Left lung (tissue), 10 donors: ENCODE measurements around the gene C16orf95. TPM values are rescaled to one million over a fixed set of nuclear protein-coding genes. Genes with fewer than 3 reads are reported as not detected.

ENCODE experiments used
- ATAC-seq: fragments of 200-7000 bp; cut with Tn5 transposase; one replicate; pipeline ENCODE4 v1.9.1; 2020; ENCODE audit warnings: moderate library complexity
- DNase-seq, 4 donors: peaks; one replicate each; pipeline ENCODE4 v3.0.0-alpha.2; 2013 to 2020
- H3K27ac ChIP-seq, 2 donors: fragments of 200-600 bp; sonication (generic) in 1 of 2; one replicate each; pipeline versions ENCODE4 v1.5.0 to v1.8.0; 2020 to 2021
- H3K27me3 ChIP-seq, 2 donors: fragments of 200-600 bp; sonication (generic) in 1 of 2; one replicate each; pipeline versions ENCODE4 v1.5.0 to v1.8.0; 2020 to 2021
- H3K36me3 ChIP-seq, 2 donors: fragments of 200-600 bp; sonication (generic) in 1 of 2; one replicate each; pipeline versions ENCODE4 v1.5.0 to v1.8.0; 2020 to 2021
- H3K4me1 ChIP-seq, 2 donors: fragments of 200-600 bp; one replicate each; pipeline ENCODE4 v1.8.0; 2021
- H3K4me3 ChIP-seq, 2 donors: fragments of 200-600 bp; sonication (generic) in 1 of 2; one replicate each; pipeline versions ENCODE4 v1.5.0 to v1.8.0; 2020 to 2021; ENCODE audit warnings: mild to moderate bottlenecking in 1 of 2
- H3K9me3 ChIP-seq, 2 donors: fragments of 200-600 bp; sonication (generic) in 1 of 2; one replicate each; pipeline versions ENCODE4 v1.5.0 to v1.8.0; 2020 to 2021
- intact Hi-C, 2 donors: fragments of 100-400 bp; cut with DNase I; formaldehyde crosslinking; loops; one replicate each; pipeline versions ENCODE4 v1.11.2 to v1.14.2; 2022
- polyA plus RNA-seq, 6 donors: library from polyadenylated mRNA; unstranded; fragments of 120-200 nt; gene quantifications; one replicate each; pipeline ENCODE4 v1.2.1, GENCODE V29; 2013; ENCODE audit not compliant: insufficient read length in 6 of 6
- total RNA-seq, 2 donors: library from RNA; stranded (reverse); fragmentation: NEBNext Ultra II Directional; extraction: Animal tissue kit (Norgen Biotek cat#: 25700); gene quantifications; one replicate each; pipeline ENCODE4 v1.2.1, GENCODE V29; 2021
- TF ChIP-seq, protein P1 (sequence below), 2 donors: fragments of 200-600 bp; sonication (generic) in 1 of 2; IDR thresholded peaks; one replicate each; pipeline versions ENCODE4 v1.5.0 to v1.8.0; 2021; ENCODE audit warnings: antibody characterized with exemption in 2 of 2
- donor health status: DM: no; HTN: yes; CAD: no.
- donor health status: DM: no; HTN: no; CAD: no.

The C16orf95 gene
- total and polyA plus RNA-seq, 8 donors: 2.3 to 6.7 (median 3.6) TPM

DNA sequence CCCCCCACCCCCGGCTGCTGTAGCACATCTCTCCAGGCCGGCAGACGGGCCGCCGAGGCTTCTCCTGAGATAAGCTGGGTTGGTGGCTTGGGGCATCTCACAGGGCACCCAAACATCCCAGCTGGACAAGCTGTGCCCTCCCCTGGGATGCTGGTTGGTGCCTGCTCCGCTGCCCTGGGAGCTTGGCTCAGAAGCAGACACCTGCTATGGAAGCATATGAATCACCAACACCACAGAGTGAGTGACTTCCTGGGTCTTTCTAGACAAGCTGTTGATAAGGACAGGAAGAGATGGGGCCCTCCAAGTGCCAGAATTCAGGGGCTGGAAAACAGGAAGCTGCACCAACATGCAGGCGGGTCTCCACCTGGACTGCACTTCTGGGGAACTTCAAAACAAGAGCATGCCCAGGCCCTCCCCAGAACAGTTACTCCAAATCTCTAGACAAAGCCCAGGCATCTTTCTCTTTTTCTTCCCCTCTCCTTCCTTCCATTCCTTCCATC lies 13.7 kb downstream of the C16orf95 start:
- no peaks in the 10 kb centered on the region for H3K27me3 ChIP-seq
- H3K27ac ChIP-seq: no peak overlapping the region
- H3K4me1 ChIP-seq: no peaks in the 10 kb centered on the region
- no peak overlapping the region for H3K4me3 ChIP-seq
- intact Hi-C loops: no loop called here
- no peaks in the 10 kb centered on the region for H3K36me3 ChIP-seq
- peaks cover 0 to 6% of the 10 kb centered on the region in 2 donors for H3K9me3 ChIP-seq
- TF ChIP-seq, protein P1, sequence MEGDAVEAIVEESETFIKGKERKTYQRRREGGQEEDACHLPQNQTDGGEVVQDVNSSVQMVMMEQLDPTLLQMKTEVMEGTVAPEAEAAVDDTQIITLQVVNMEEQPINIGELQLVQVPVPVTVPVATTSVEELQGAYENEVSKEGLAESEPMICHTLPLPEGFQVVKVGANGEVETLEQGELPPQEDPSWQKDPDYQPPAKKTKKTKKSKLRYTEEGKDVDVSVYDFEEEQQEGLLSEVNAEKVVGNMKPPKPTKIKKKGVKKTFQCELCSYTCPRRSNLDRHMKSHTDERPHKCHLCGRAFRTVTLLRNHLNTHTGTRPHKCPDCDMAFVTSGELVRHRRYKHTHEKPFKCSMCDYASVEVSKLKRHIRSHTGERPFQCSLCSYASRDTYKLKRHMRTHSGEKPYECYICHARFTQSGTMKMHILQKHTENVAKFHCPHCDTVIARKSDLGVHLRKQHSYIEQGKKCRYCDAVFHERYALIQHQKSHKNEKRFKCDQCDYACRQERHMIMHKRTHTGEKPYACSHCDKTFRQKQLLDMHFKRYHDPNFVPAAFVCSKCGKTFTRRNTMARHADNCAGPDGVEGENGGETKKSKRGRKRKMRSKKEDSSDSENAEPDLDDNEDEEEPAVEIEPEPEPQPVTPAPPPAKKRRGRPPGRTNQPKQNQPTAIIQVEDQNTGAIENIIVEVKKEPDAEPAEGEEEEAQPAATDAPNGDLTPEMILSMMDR (IDR thresholded peaks at IDR 0.05): no peak
- ATAC-seq (no peak), DNase-seq (peak in 1 of 4 donors; percentile 75)

DNA sequence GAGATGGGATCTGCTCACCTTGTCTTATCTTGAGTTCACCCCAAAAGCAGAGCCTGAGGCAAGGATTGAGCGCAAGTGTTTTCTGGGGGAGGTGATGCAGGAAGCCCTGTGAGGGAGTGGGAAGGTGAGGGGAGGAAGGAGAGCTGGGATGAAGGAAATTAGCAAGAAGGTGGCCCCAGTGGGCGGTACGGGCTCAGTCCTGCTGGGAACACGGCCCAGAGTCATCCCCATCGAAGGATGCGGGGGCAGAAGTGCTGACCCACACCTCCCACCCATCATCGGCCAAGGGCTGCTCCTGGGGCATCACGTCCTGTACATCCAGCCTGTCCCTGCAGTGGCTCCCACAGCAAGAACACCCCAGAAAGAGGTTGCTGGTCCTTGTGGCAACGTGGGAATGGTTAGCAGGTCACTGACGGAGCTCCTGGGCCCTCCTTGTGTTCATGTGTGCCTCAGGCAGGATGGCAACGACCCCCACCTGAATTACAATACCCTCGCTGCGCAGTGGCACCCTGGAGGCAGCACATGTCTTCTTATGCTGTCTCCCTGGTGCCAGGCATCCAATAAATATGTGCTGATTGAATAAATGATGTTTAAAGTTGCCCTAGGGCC lies 18.2 kb downstream of the C16orf95 start:
- no peak for DNase-seq
- Histone ChIP-seq H3K36me3 (no peaks in the 10 kb centered on the region), H3K4me3 (no peak overlapping the region), H3K27ac (no peak overlapping the region), H3K9me3 (no peaks in the 10 kb centered on the region), H3K27me3 (no peaks in the 10 kb centered on the region), H3K4me1 (no peaks in the 10 kb centered on the region)
- TF ChIP-seq, protein P1 (IDR thresholded peaks at IDR 0.05): no peak
- ATAC-seq: no peak
- intact Hi-C loops: no loop called here

DNA sequence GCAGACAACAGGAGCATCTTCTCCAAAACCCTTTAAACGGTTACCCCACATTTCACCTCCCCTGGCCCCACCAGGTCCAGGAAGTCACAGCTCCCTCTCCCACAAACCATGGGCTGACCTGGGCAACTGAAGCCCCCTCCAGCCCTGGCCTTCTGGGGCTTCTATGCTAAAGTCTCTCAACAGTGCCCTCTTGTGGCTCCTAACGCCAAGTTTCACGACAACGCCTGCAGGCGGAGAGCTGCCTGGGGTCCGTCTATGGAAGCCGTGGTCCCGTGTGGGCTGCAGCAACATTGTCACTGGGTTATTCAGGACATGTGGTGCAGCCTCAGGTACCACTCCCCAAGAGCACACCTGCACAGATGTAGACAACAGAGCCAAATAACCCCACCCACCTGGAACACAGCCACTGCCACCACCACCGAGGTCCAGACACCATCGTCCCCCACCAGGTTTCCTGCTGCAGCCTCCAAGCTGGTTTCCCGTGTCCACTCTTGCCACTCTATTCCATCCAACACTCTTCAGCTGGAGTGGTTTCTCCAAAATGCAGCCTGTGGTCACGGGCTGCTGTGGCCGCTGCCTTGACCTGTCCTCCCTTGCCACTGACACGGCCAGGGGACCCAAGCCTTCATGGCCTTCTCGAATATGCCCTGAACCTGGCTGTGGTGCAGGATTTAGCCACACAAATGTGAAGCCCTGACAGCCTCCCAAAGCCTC lies 19.1 kb downstream of the C16orf95 start:
- ATAC-seq: peak; percentile 56
- H3K9me3 ChIP-seq: no peaks in the 10 kb centered on the region
- H3K27ac ChIP-seq: no peak overlapping the region
- H3K36me3 ChIP-seq: no peaks in the 10 kb centered on the region
- intact Hi-C loops: no loop called here
- peak in 1 of 4 donors; percentile 28 for DNase-seq
- no peak overlapping the region for H3K4me3 ChIP-seq
- H3K4me1 ChIP-seq: no peaks in the 10 kb centered on the region
- H3K27me3 ChIP-seq: no peaks in the 10 kb centered on the region
- TF ChIP-seq, protein P1 (IDR thresholded peaks at IDR 0.05): peak; percentile 57 to 63

DNA sequence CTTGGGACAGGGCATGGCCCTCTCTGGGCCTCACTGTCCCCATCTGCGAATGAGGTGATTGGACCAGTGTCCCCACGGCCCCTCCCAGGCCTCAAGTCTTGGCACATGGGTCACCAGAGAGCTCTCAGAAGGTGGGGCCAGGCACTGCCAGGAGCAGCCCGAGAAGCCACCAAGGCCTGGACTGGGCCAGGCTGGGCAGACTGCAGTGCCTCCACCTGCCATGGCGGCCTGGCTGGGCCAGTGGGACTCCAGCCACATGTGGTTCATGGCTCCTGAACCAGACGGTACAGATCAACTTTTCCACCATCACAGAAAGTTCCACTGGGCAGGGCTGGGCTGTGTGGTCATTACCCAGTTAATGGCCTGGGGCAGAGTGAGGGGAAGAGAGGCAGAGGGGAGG lies 19.8 kb downstream of the C16orf95 start:
- Histone ChIP-seq H3K36me3 (no peaks in the 10 kb centered on the region), H3K9me3 (no peaks in the 10 kb centered on the region), H3K27ac (no peak overlapping the region), H3K4me3 (no peak overlapping the region), H3K27me3 (no peaks in the 10 kb centered on the region), H3K4me1 (no peaks in the 10 kb centered on the region)
- TF ChIP-seq, protein P1 (IDR thresholded peaks at IDR 0.05): no peak
- intact Hi-C loops: no loop called here
- DNase-seq (no peak), ATAC-seq (no peak)
